C1 segment of cervical spinal cord (tissue), 14 donors: Measurements from ENCODE around the gene CDK14.
"Not testable (repeated sequence)": the region's sequence is repeated elsewhere in the genome, so short reads cannot be mapped to it uniquely, and the experiment has no call there.

Experiments used
- DNase-seq, 14 donors: peaks; one replicate each; lab custom pipeline; 2025; lab: John Stamatoyannopoulos, UW

CDK14 gene

GRCh38 chr7:90751595-90751994 is 155.5 kb downstream of the CDK14 start:
- no peak for DNase-seq

- DNase-seq = no peak
Measured at GRCh38 chr7:90752051-90752450, 155.9 kb downstream of the CDK14 start.

- no peak for DNase-seq
Measured at GRCh38 chr7:90755041-90755440, 158.9 kb downstream of the CDK14 start.

GRCh38 chr7:90756366-90756765 is 160.2 kb downstream of the CDK14 start:
- no peak for DNase-seq

GRCh38 chr7:90757565-90757950 is 161.4 kb downstream of the CDK14 start:
- DNase-seq = not testable (repeated sequence)

GRCh38 chr7:90758933-90759562 is 162.9 kb downstream of the CDK14 start:
- no peak for DNase-seq

- DNase-seq = peak in 1 of 14 donors; percentile 5
Measured at GRCh38 chr7:90759710-90760109, 163.6 kb downstream of the CDK14 start.

GRCh38 chr7:90760892-90761291 is 164.8 kb downstream of the CDK14 start:
- DNase-seq = no peak

- no peak for DNase-seq
Measured at GRCh38 chr7:90761584-90761983, 165.5 kb downstream of the CDK14 start.

- peak in 1 of 14 donors; percentile 3 for DNase-seq
Measured at GRCh38 chr7:90763108-90763507, 167.0 kb downstream of the CDK14 start.

GRCh38 chr7:90764848-90765570 is 168.9 kb downstream of the CDK14 start:
- DNase-seq = no peak

- DNase-seq = peak in 4 of 14 donors; percentile 8 to 66 (median 21)
Measured at GRCh38 chr7:90766814-90767564, 170.9 kb downstream of the CDK14 start.

- DNase-seq = peak in 1 of 14 donors; percentile 22
Measured at GRCh38 chr7:90768301-90768700, 172.2 kb downstream of the CDK14 start.

GRCh38 chr7:90769036-90769435 is 172.9 kb downstream of the CDK14 start:
- DNase-seq = peak in 1 of 14 donors; percentile 78

GRCh38 chr7:90769566-90769965 is 173.4 kb downstream of the CDK14 start:
- DNase-seq = not testable (repeated sequence)

GRCh38 chr7:90771281-90771680 is 175.2 kb downstream of the CDK14 start:
- no peak for DNase-seq

GRCh38 chr7:90772410-90772809 is 176.3 kb downstream of the CDK14 start:
- DNase-seq = no peak

GRCh38 chr7:90773269-90773668 is 177.1 kb downstream of the CDK14 start:
- no peak for DNase-seq

- no peak for DNase-seq
Measured at GRCh38 chr7:90774706-90775105, 178.6 kb downstream of the CDK14 start.

- DNase-seq = no peak
Measured at GRCh38 chr7:90775383-90775965, 179.4 kb downstream of the CDK14 start.

GRCh38 chr7:90777041-90777440 is 180.9 kb downstream of the CDK14 start:
- no peak for DNase-seq

GRCh38 chr7:90777465-90777864 is 181.3 kb downstream of the CDK14 start:
- DNase-seq = peak in 1 of 14 donors; percentile 12
